HG02798 (cell line): ENCODE results near the gene EPB41L4A.
"Not testable (repeated sequence)": the region's sequence is repeated elsewhere in the genome, so short reads cannot be mapped to it uniquely, and the experiment has no call there.

Experiments used
- ATAC-seq: cut with Tn5 transposase; IDR thresholded peaks from one replicate; pipeline ENCODE4 v1.9.1; 2021; ENCODE audit warnings: mild to moderate bottlenecking; ENCODE audit not compliant: unreplicated experiment, poor library complexity

The EPB41L4A gene, protein sequence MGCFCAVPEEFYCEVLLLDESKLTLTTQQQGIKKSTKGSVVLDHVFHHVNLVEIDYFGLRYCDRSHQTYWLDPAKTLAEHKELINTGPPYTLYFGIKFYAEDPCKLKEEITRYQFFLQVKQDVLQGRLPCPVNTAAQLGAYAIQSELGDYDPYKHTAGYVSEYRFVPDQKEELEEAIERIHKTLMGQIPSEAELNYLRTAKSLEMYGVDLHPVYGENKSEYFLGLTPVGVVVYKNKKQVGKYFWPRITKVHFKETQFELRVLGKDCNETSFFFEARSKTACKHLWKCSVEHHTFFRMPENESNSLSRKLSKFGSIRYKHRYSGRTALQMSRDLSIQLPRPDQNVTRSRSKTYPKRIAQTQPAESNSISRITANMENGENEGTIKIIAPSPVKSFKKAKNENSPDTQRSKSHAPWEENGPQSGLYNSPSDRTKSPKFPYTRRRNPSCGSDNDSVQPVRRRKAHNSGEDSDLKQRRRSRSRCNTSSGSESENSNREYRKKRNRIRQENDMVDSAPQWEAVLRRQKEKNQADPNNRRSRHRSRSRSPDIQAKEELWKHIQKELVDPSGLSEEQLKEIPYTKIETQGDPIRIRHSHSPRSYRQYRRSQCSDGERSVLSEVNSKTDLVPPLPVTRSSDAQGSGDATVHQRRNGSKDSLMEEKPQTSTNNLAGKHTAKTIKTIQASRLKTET

DNA sequence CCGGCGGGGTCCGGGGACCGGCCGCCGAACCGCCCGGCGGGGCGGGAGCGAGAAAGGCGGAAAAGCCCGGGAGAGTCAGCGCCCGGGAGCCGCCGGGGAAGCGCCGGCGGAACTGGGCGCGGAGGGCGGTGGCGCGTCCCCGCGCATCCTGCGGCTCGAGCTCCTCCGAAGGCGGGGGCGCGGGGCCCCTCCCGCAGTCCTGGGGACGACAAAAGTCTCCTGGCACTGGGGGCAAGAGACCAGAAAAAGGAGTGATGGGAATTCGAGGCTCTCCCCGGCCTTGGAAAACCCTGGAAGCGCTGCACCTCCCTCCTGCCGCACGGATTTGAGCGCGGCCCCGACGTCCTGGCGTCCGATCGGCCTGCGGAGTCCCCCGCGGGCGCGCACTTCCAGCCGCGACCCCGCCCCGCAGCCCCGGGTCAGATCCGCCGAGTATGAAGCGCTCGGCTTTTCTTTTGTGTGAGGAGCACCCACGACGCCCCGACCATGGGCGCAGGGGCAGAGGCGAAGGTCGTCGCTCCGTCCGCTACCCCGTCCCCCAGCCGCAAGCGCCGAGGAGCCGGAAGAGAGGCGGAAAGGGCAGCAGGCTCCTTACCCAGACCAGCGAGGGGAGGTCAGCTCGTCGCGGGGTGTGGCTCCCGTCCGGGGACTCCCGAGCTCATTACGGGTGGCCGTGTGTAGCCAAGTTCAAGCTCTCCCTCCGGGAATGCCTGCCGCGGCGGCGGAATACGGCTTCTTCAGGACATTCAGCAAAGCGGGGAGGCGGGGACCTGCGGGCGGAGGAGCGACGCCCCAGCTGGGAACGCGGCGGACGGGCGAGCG, at the start of gene EPB41L4A:
TSS of gene EPB41L4A (minus strand) at position 114 of the 822 bp plus-strand sequence. CDS start 238 bp downstream, outside the sequence.
- ATAC-seq = peak; percentile 27

- no peak for ATAC-seq
Measured at GRCh38 chr5:112467485-112467884, 48.4 kb upstream of the EPB41L4A start.

DNA sequence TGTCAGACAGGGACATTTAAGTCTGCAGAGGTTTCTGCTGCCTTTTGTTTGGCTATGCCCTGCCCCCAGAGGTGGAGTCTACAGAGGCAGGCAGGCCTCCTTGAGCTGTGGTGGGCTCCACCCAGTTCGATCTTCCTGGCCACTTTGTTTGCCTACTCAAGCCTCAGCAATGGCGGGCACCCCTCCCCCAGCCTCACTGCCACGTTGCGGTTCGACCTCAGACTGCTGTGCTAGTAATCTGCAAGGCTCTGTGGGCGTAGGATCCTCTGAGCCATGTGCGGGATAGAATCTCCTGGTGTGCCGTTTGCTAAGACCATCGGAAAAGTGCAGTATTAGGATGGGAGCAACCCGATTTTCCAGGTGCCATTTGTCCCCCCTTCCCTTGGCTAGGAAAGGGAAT, 47.2 kb upstream of the EPB41L4A start:
- ATAC-seq = not testable (repeated sequence)

GRCh38 chr5:112447187-112447760, 28.2 kb upstream of the EPB41L4A start:
- not testable (repeated sequence) for ATAC-seq

DNA sequence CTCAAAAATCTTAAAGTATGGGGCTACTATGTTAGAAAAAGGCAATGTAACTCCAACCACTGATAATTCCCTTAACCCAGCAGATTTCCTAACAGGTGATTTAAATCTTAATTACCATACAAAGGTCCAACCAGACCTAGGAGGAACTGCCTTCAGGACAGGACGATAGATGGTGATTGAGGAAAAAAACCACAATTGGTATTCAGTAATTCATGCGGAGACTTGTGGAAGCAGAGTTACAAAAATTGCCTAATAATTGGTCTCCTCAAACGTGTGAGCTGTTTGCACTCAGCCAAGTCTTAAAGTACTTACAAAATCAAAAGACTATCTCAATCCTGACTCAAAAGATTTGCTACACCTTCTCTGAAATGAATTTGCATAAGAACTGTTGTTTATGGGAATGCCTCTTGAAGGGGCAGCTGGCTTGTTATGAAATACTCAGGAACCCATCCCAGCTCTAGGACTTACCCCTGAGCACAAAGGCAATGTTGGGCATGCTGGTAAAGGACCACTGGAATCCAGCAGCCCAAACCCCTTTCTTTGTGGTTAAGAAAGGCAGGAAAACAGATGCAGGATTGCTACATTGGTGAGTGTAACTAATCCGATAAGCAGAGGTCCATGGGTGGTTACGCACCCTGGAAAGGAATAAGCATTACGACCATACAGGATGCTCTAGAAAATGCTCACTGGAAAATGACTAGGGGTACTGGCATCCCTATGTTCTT, 26.7 kb upstream of the EPB41L4A start:
- ATAC-seq = no peak

GRCh38 chr5:112443932-112444331, 24.9 kb upstream of the EPB41L4A start:
- ATAC-seq = not testable (repeated sequence)

GRCh38 chr5:112440031-112440430, 21.0 kb upstream of the EPB41L4A start:
- no peak for ATAC-seq

- ATAC-seq = no peak
Measured at GRCh38 chr5:112436144-112436543, 17.1 kb upstream of the EPB41L4A start.

DNA sequence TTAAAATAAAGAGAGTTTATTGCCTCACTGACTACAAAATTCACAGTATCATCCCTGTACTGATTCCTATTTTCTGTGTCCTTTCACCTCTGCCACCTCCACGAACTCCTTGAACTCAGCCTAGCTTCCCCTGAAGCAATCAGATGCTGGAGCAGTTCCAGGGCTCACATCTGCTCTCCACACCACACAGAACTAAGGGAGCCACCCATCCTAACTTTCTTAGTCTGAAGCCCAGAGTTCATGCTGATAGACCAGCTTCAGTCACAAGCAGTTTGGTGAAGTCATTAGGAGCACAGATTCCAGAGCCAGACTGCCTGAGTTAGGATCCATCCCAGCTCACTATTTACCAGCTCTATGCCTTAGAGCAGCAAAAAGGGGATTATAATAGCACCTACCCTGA, 15.6 kb upstream of the EPB41L4A start:
- no peak for ATAC-seq

DNA sequence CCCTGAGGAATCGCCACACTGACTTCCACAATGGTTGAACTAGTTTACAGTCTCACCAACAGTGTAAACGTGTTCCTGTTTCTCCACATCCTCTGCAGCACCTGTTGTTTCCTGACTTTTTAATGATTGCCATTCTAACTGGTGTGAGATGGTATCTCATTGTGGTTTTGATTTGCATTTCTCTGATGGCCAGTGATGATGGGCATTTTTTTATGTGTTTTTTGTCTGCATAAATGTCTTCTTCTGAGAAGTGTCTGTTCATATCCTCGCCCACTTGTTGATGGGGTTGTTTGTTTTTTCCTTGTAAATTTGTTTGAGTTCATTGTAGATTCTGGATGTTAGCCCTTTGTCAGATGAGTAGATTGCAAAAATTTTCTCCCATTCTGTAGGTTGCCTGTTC, 7.1 kb upstream of the EPB41L4A start:
- not testable (repeated sequence) for ATAC-seq

DNA sequence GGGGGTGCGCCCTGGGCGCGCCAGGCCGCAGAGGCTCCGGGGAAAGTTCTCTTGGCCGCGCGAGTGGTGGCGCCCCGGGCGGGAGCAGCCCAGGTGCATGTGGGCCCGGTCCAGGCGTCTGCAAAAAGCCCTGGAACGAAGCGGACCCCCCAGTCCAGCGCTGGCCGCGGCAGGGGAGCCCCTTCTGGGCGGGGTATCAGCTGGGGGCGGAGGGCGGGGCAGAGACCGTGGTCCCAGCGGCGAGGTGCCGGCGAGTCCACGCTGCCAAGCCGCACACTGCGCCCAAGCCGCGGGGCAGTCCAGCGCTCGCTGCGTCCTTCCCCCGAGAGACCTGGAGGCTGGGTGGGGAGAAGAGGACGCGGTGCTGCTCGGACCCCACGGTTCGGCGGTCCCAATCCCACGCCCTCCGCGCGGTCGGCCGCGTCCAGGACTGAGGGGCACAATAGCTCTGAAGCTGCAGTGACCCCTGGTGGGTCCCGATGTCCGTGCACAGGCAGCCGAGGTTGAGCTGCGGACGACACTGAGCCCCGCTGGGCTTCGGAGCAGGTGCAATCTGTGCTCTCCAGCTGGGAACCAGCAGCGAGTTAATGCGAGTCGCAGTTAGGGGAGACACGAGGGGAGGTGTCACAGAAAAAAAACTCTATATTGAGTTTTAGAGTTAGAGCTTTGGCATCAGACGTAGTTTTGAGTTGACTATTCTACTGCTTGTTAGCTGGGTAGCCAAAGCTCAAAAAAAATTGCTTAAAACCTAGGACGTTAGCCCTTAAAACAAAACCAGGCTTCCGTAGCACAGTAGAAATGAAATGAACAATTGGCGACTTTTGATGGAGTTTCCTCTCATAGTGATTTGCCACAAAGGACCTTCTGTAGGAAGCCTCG, 1.1 kb upstream of the EPB41L4A start:
- ATAC-seq = peak; percentile 84

DNA sequence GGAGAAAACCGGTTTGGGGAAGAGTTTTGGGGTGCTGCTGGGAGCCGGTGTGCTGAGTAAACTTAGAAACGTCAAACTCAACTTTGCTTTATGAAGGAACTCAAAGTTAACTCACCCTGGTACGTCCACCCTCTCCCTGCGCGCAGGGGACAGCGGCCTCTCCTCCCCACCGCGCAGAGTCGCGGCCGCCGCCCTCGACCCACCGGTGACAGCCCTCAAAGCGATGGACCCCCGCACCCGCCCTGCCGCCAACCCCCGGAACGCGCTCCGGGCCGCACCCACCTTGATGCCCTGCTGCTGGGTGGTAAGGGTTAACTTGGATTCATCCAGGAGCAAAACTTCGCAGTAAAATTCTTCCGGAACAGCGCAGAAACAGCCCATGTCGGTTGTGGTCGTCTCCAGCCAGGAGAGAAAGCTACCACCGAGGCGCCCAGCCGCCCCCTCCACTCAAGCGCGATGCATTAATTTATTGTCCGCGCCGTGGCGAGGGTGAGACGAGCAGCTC, 366 bp downstream of the EPB41L4A start:
- ATAC-seq = no peak

GRCh38 chr5:112417931-112418658, 982 bp downstream of the EPB41L4A start:
- ATAC-seq = peak; percentile 56

GRCh38 chr5:112415552-112415951, 3.5 kb downstream of the EPB41L4A start:
- ATAC-seq = no peak

GRCh38 chr5:112413611-112414010, 5.5 kb downstream of the EPB41L4A start:
- no peak for ATAC-seq

DNA sequence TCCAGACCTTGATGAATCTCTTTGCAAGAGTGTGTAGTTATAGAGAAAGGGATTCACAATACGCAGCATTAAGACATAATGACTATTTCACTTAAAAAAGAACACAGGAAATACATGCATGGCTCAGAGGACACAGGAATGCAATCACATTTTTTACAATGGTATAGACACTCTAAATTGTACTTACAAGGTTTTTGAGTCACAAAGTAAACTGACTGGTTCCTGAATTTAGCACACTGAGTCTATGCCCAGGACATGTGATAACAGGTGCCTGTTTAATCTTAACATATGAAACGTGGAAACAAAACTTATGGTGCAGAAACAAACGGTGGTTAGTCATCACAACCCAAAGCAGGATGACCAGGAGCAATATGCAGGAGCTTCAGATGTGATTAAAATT, 6.7 kb downstream of the EPB41L4A start:
- ATAC-seq = no peak

DNA sequence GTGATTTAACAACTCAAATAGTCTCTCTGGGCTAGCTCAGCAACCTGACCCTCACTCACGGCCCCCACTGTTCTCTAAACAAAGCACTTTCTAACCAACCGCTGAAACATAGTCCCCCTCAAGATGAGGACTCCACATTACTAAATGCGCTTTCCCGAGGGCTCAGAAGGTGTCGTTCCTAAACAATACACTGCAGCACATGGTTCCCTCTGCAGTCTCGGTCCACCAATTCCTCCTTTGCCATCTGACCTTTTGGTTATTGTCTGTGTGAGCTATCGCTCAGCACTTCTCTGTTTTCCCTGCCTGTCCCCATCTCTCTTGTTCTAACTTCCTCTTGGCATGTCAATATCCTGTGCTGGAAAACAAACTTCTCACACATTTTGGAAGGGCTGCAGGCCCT, 7.2 kb downstream of the EPB41L4A start:
- no peak for ATAC-seq

DNA sequence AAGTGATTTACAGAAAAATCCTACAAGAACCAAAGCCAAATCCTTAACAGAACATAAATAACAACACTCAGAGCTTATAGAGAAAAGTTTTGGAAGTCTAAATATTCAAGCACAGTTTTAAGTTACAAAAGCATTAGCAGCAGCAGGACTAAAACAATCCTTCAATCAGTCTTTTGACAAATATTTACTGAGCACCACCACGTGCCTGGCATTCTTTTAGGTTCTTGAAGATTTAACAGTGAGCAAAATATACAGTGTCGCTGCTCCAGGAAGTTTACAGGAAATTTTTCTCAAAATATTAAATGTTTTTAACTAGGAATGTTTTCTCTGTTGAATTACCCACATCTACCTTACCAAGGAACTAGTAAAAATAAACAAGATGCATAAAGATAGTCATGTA, 11.4 kb downstream of the EPB41L4A start:
- no peak for ATAC-seq
